ENCODE data around the gene IGSF8.

GRCh38 chr1:160085686-160086455 is 12.5 kb downstream of the IGSF8 start:
- TF ChIP-seq RFX5 (IDR thresholded peaks at IDR 0.05; ENCODE audit: borderline replicate concordance, low read depth, low read length) (no peak), RXRA (IDR thresholded peaks at IDR 0.05; ENCODE audit: insufficient read depth, low read depth, low read length) (no peak), CHD1 (IDR thresholded peaks at IDR 0.05; ENCODE audit: low read depth, low read length) (no peak), ATF2 (IDR thresholded peaks at IDR 0.05; ENCODE audit: low read length) (no peak), RAD21 (IDR thresholded peaks at IDR 0.05 in 1 of 2, conservative IDR thresholded peaks at IDR 0.05 in 1 of 2; ENCODE audit: low read depth in 2 of 2, low read length in 2 of 2) (peak; percentile 83 to 88), CTCF (IDR thresholded peaks at IDR 0.05; ENCODE audit: control extremely low read depth in 1 of 3, insufficient read depth in 1 of 3, low read depth in 1 of 3, low read length in 3 of 3) (peak; percentile 91 to 99 (median 95)), EZH2 (IDR thresholded peaks at IDR 0.05; ENCODE audit: low read depth, low read length, severe bottlenecking) (no peak), EP300 (IDR thresholded peaks at IDR 0.05; ENCODE audit: borderline replicate concordance in 1 of 2, low read depth in 2 of 2, low read length in 2 of 2) (no peak), HDAC2 (IDR thresholded peaks at IDR 0.05; ENCODE audit: borderline replicate concordance in 1 of 2, low read depth in 2 of 2, low read length in 2 of 2) (no peak), SRF (IDR thresholded peaks at IDR 0.05; ENCODE audit: low read depth, low read length) (no peak), POLR2A (IDR thresholded peaks at IDR 0.05; ENCODE audit: control extremely low read depth in 1 of 2, low read depth in 2 of 2, low read length in 2 of 2) (no peak), E2F6 (IDR thresholded peaks at IDR 0.05) (no peak), ZNF274 (IDR thresholded peaks at IDR 0.05; ENCODE audit: borderline replicate concordance, extremely low read depth, low read length) (no peak), JUN (IDR thresholded peaks at IDR 0.05; ENCODE audit: low read depth, low read length) (no peak)

All from H1 (cell line).